AG04450 (cell line): ENCODE measurements around the gene CEP41. TPM values are rescaled to one million over a fixed set of nuclear protein-coding genes. Genes with fewer than 3 reads are reported as not detected.

ENCODE experiments used
- CTCF ChIA-PET: fragments of 300-600, 350-600 bp; formaldehyde crosslinking; extraction: SDS; loops from one replicate; lab custom pipeline; 2022; ENCODE audit warnings: antibody characterized with exemption, inconsistent platforms; lab: Charles Lee
- POLR2A ChIA-PET: fragments of 350-600 bp; formaldehyde crosslinking; extraction: SDS; loops from one replicate; lab custom pipeline; 2021; ENCODE audit warnings: antibody characterized with exemption, inconsistent platforms; lab: Yijun Ruan, JAX
- DNase-seq: peaks from one replicate; pipeline ENCODE4 v3.0.0-alpha.2; 2011; ENCODE audit warnings: low read depth, low spot score
- H3K27ac ChIP-seq: one replicate; pipeline ENCODE4 v1.5.1; 2012; ENCODE audit warnings: low read depth, low read length, control low read depth
- H3K27me3 ChIP-seq: one replicate; pipeline ENCODE4 v1.6.0; 2012; ENCODE audit warnings: low read length; ENCODE audit not compliant: control insufficient read depth, insufficient read depth
- H3K4me3 ChIP-seq: 2 replicates; pipeline ENCODE4 v1.5.1; 2011; ENCODE audit warnings: mild to moderate bottlenecking, low read depth, low read length, control low read depth
- H3K9me3 ChIP-seq: 2 replicates; pipeline ENCODE4 v1.5.1; 2012; ENCODE audit warnings: low read length; ENCODE audit not compliant: control insufficient read depth, insufficient read depth
- CTCF ChIP-seq: IDR thresholded peaks from 2 replicates; pipeline ENCODE4 v1.5.1; 2011; ENCODE audit warnings: low read depth, low read length, control low read depth, inconsistent platforms
- polyA plus RNA-seq: library from polyadenylated mRNA; depleted of rRNA; stranded (reverse); fragments of >200 nt; gene quantifications from 2 replicates; pipeline ENCODE4 v1.2.3, GENCODE V29; 2011

CEP41 gene
- polyA plus RNA-seq, 1 experiment, result 26.4 TPM

DNA sequence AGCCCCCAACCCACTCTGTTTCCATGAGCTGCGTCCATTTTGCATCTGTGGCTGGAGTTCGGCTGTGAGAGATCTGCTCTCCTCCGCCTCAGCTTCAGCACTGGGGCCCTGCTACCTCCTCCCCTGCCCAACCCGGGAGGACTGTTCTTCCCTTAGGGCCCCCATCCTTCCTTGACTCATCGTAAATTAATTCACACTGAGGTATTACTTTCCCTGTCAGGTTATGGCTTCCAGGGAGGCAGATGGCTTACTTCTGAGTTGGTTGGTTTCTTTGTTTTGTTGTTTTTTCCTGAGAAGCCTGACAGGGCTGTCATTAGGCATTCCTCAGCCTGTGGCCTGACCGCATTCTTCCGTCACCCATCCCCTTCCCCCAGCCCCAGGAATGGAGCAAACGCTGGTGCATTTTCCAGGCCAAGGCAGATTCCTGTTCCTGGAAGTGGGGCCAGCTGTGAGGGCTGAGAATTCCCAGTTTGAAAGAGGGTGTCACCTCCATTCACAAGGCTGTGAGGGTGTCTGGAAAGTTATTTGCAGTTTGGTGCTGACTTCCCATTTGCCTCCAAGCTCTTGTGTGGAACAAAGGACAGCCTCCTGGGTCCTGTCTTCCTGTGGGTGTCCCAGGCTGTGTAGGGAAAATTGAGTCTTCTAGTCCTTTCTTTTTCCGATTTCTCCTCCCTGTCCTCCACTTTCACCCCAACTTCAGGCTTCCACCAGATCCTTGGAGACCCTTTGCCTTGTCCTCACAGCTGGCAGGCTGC lies 84.5 kb downstream of the CEP41 start:
- no peak for TF ChIP-seq CTCF
- DNase-seq, result peak; percentile 95
- Histone ChIP-seq H3K27me3 (no peaks in the 10 kb centered on the region), H3K9me3 (peaks cover 18% of the 10 kb centered on the region), H3K4me3 (peak overlapping the region; percentile 18; the same call in 1 of the 2 replicates), H3K27ac (peak overlapping the region; percentile 100)
- ChIA-PET CTCF (interaction anchor here (1.0 to 1.2 kb wide), 2 partner anchors 36 to 284 kb away, joined by 3 to 4 read pairs; no protein-coding TSS in a partner anchor), POLR2A (interaction anchor here (0.6 to 1.4 kb wide), 6 partner anchors 9 to 94 kb away, joined by 3 to 6 read pairs (median 3); partner anchors contain the start of genes CEP41 and CPA4)

DNA sequence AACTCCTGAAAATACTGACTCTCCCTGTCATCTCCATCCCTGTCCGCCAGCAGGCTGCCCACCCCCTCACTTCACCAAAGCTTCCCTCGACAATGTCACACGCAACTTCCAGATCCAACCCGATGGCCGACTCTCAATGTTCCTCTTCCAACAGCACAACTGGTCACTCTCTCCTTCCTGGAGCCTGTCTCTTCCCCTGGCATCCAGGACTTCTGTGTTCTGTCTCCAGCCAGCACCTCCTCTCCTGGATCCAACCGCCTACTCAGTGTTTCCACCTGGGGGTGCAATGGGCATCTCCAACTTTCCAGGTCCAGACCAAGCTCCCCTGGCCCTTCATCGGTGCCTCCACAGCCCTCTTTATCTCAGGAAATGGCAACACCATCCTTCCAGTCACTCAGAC lies 87.6 kb downstream of the CEP41 start:
- Histone ChIP-seq H3K4me3 (no peak overlapping the region), H3K9me3 (no peaks in the 10 kb centered on the region), H3K27ac (peak overlapping the region; percentile 65), H3K27me3 (no peaks in the 10 kb centered on the region)
- CTCF ChIA-PET, result no interaction called here
- DNase-seq, result no peak
- POLR2A ChIA-PET, result interaction anchor here (1.0 to 1.4 kb wide), 2 partner anchors 10 to 19 kb away, joined by 3 to 5 read pairs; no protein-coding TSS in a partner anchor
- no peak for TF ChIP-seq CTCF

GRCh38 chr7:130352194-130353074 lies 88.4 kb downstream of the CEP41 start:
- Histone ChIP-seq H3K9me3 (no peaks in the 10 kb centered on the region; the same call in 1 of the 2 replicates), H3K4me3 (peak overlapping the region; percentile 41), H3K27me3 (no peaks in the 10 kb centered on the region), H3K27ac (peak overlapping the region; percentile 65)
- ChIA-PET POLR2A (interaction anchor here (0.7 to 1.4 kb wide), 3 partner anchors 11 to 147 kb away, joined by 3 to 5 read pairs (median 3); partner anchors contain the start of gene TMEM209), CTCF (interaction anchor here (0.7 kb wide), 1 partner anchor 109 kb away, joined by 4 read pairs; no protein-coding TSS in a partner anchor)
- DNase-seq, result no peak
- no peak for TF ChIP-seq CTCF

GRCh38 chr7:130351791-130352090 lies 89.1 kb downstream of the CEP41 start:
- CTCF ChIA-PET, result no interaction called here
- H3K4me3 ChIP-seq, result no peak overlapping the region
- no peak overlapping the region for H3K27ac ChIP-seq
- no peaks in the 10 kb centered on the region for H3K27me3 ChIP-seq
- no peaks in the 10 kb centered on the region; the same call in 1 of the 2 replicates for H3K9me3 ChIP-seq
- POLR2A ChIA-PET, result interaction anchor here (0.6 to 1.4 kb wide), 3 partner anchors 12 to 147 kb away, joined by 3 to 5 read pairs (median 5); partner anchors contain the start of gene TMEM209
- no peak for DNase-seq
- TF ChIP-seq CTCF, result no peak
